GM10248 (cell line): ENCODE data around the gene SCARB1.

Source experiments
- CTCF ChIA-PET: fragments of 300-600 bp; sonication (Branson Sonifier 250); formaldehyde crosslinking; extraction: SDS; loops from one replicate; lab custom pipeline; 2021; ENCODE audit warnings: antibody characterized with exemption; lab: Yijun Ruan, JAX
- POLR2A ChIA-PET: fragments of 350-650 bp; sonication (Branson Sonifier 250); formaldehyde crosslinking; extraction: SDS; loops from one replicate; lab custom pipeline; 2020; ENCODE audit warnings: antibody characterized with exemption; lab: Yijun Ruan, JAX
- DNase-seq: peaks from one replicate; pipeline ENCODE4 v3.0.0; 2012; ENCODE audit errors: extremely low spot score
- TF ChIP-seq, protein P1 (sequence below): IDR thresholded peaks from 2 replicates; pipeline ENCODE4 v1.5.1; 2012; ENCODE audit warnings: mild to moderate bottlenecking, low read depth; ENCODE audit errors: extremely low read depth, missing control alignments, control extremely low read depth

SCARB1 gene

DNA sequence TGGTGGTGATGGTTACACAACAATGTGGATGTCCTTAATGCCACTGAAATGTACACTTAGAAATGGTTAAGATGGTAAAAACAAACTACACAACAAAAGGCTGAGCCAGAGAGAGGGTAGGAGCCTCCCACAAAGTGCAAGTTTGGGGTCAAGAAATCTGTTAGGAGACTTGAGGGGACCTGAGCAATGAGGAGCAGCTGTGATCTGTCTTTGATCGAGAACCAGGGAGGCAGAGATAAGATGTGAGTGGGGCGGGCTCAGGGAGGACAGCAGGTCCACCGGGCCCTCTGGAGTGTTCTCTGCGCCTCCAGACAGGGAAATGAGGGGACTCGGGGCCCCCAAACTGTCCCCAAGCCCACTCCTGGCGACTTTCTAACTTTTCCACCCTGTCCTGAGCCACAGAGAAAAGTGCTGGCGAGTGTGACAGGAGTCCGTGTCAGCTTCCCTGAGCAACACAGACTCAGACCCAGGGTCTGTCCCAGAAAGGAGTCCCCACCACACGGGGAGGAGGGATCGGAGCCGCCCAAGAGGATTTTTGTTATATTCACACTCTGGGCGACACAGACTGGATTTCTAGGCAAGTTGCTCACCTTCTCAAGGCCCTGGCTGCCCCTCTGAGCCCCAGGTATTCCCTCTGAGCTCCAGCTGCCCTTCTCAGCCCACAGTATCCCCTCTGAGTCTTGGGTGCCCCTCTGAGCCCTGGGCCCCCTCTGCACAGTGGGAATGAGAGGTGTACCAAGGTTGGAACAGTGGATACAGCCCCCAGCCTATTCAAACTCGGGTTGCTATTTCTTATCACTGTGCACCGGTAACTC is 11.5 kb upstream of the SCARB1 start:
- ChIA-PET CTCF (no interaction called here), POLR2A (no interaction called here)
- TF ChIP-seq, protein P1, sequence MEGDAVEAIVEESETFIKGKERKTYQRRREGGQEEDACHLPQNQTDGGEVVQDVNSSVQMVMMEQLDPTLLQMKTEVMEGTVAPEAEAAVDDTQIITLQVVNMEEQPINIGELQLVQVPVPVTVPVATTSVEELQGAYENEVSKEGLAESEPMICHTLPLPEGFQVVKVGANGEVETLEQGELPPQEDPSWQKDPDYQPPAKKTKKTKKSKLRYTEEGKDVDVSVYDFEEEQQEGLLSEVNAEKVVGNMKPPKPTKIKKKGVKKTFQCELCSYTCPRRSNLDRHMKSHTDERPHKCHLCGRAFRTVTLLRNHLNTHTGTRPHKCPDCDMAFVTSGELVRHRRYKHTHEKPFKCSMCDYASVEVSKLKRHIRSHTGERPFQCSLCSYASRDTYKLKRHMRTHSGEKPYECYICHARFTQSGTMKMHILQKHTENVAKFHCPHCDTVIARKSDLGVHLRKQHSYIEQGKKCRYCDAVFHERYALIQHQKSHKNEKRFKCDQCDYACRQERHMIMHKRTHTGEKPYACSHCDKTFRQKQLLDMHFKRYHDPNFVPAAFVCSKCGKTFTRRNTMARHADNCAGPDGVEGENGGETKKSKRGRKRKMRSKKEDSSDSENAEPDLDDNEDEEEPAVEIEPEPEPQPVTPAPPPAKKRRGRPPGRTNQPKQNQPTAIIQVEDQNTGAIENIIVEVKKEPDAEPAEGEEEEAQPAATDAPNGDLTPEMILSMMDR = no peak
- DNase-seq = no peak

GRCh38 chr12:124874188-124874587 is 10.5 kb upstream of the SCARB1 start:
- ChIA-PET CTCF (interaction anchor here (1.5 kb wide), 1 partner anchor 32 kb away, joined by 4 read pairs; no protein-coding TSS in a partner anchor), POLR2A (no interaction called here)

DNA sequence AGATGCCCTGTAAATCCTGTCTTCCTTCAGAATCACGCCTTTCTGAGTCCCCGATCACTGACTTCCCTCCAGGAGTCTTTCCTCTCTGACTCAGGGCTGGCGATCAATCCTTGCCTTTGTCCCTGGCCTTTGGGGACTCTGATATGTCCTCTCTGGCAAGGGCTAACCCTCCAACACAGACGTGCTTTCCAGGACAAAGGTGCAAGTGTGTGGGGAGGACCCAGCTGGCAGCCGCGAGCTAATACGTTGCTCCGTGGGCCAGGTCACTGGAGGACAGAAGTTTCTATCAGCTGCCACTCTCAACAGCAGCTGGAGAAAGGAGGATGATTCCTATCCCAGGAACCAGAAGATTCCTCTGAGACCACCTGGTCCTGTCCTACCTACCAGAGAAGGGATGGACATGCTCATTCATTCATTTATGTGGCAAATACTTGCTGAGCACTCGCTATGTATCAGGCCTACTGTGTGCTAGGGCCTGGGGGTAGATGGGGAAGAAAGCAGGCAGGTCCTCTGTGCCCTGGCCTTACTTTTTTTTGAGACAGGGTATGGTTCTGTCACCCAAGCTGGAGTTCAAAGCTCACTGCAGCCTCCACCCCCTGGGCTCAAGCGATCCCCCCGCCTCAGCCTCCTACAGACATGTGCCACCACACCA is 8.5 kb upstream of the SCARB1 start:
- CTCF ChIA-PET = interaction anchor here (0.7 to 1.4 kb wide), 3 partner anchors 9 to 34 kb away, joined by 3 to 8 read pairs (median 3); no protein-coding TSS in a partner anchor
- TF ChIP-seq, protein P1 = no peak
- POLR2A ChIA-PET = interaction anchor here (1.0 kb wide), 1 partner anchor 42 kb away, joined by 3 read pairs; the partner anchor contains the start of gene UBC
- no peak for DNase-seq

More at GRCh38 chr12:124874188-124874587, 10.5 kb upstream of the SCARB1 start:
- TF ChIP-seq, protein P1 = no peak
- DNase-seq = no peak

GRCh38 chr12:124871297-124871696 is 7.6 kb upstream of the SCARB1 start:
- no peak for DNase-seq
- ChIA-PET CTCF (interaction anchor here (0.7 to 1.4 kb wide), 2 partner anchors 17 to 35 kb away, joined by 3 to 8 read pairs; no protein-coding TSS in a partner anchor), POLR2A (no interaction called here)
- TF ChIP-seq, protein P1 = no peak

DNA sequence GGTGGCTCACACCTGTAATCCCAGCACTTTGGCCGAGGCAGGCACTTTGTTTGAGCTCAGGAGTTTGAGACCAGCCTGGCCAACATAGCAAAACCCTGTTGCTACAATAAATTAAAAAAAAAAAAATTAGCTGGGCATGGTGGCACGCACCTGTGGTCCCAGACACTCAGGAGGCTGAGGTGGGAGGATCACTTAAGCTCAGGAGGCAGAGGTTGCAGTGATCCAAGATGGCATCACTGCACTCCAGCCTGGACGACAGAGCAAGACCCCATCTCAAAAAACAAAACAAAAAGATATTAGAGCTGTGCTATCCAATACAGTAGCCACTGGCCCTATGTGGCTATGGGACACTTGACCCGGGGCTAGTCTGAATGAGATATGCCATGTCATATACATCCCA is 6.9 kb upstream of the SCARB1 start:
- POLR2A ChIA-PET = no interaction called here
- TF ChIP-seq, protein P1 = no peak
- CTCF ChIA-PET = interaction anchor here (0.8 to 1.5 kb wide), 2 partner anchors 16 to 36 kb away, joined by 3 to 9 read pairs; no protein-coding TSS in a partner anchor
- no peak for DNase-seq

GRCh38 chr12:124869059-124869665 is 5.5 kb upstream of the SCARB1 start:
- TF ChIP-seq, protein P1 = no peak
- no peak for DNase-seq
- ChIA-PET POLR2A (no interaction called here), CTCF (interaction anchor here (0.8 to 3.1 kb wide), 3 partner anchors 24 to 37 kb away, joined by 3 to 7 read pairs (median 3); no protein-coding TSS in a partner anchor)
